Suprapubic skin (tissue), 4 donors: Measurements from ENCODE around the gene LIN7A. TPM values are rescaled to one million over a fixed set of nuclear protein-coding genes. Genes with fewer than 3 reads are reported as not detected.

Source experiments
- DNase-seq, 2 donors: peaks; one replicate each; pipeline ENCODE4 v3.0.0-alpha.2; 2019; ENCODE audit warnings: low spot score in 2 of 2
- H3K27ac ChIP-seq: fragments of 200-600 bp; sonication (generic); one replicate; pipeline ENCODE4 v1.5.1; 2019
- H3K27me3 ChIP-seq: fragments of 200-600 bp; sonication (generic); one replicate; pipeline ENCODE4 v1.5.1; 2019
- H3K36me3 ChIP-seq: fragments of 200-600 bp; sonication (generic); one replicate; pipeline ENCODE4 v1.5.1; 2019
- H3K4me1 ChIP-seq: fragments of 200-600 bp; sonication (generic); one replicate; pipeline ENCODE4 v1.5.1; 2019
- H3K4me3 ChIP-seq: fragments of 200-600 bp; sonication (generic); one replicate; pipeline ENCODE4 v1.5.1; 2019; ENCODE audit warnings: mild to moderate bottlenecking
- H3K9me3 ChIP-seq: fragments of 200-600 bp; sonication (generic); one replicate; pipeline ENCODE4 v1.5.1; 2019
- CTCF ChIP-seq, 2 donors: fragments of 200-600 bp in 1 of 2; fragments of 450-650 bp in 1 of 2; sonication (generic) in 1 of 2; IDR thresholded peaks; one replicate each; pipeline ENCODE4 v1.5.1; 2016 to 2019; ENCODE audit warnings: antibody characterized with exemption in 2 of 2, mild to moderate bottlenecking in 1 of 2, moderate library complexity in 1 of 2
- EP300 ChIP-seq: sonication (generic); formaldehyde crosslinking; IDR thresholded peaks from one replicate; pipeline ENCODE4 v1.6.1; 2017; ENCODE audit warnings: antibody characterized with exemption
- POLR2A ChIP-seq, 2 donors: fragments of 450-650 bp; IDR thresholded peaks; one replicate each; pipeline ENCODE4 v1.6.1; 2017; ENCODE audit warnings: antibody characterized with exemption in 2 of 2, mild to moderate bottlenecking in 2 of 2, moderate library complexity in 2 of 2
- POLR2AphosphoS5 ChIP-seq, 3 donors: sonication (generic); formaldehyde crosslinking; IDR thresholded peaks; one replicate each; pipeline ENCODE4 v1.6.1; 2017; ENCODE audit warnings: antibody characterized with exemption in 3 of 3
- WGBS: methylation state at CpG from one replicate; pipeline ENCODE4 v1.1.5; 2018; 5-methylcytosine and 5-hydroxymethylcytosine counted together
- total RNA-seq, 4 donors: library from RNA; depleted of rRNA; stranded (reverse); fragments of >200 nt; gene quantifications; one replicate each; pipeline ENCODE4 v1.1.0, GENCODE V29; 2016

The LIN7A gene
- total RNA-seq, 4 donors from 2014 or later, result 0.30 to 2.6 (median 0.81) TPM

DNA sequence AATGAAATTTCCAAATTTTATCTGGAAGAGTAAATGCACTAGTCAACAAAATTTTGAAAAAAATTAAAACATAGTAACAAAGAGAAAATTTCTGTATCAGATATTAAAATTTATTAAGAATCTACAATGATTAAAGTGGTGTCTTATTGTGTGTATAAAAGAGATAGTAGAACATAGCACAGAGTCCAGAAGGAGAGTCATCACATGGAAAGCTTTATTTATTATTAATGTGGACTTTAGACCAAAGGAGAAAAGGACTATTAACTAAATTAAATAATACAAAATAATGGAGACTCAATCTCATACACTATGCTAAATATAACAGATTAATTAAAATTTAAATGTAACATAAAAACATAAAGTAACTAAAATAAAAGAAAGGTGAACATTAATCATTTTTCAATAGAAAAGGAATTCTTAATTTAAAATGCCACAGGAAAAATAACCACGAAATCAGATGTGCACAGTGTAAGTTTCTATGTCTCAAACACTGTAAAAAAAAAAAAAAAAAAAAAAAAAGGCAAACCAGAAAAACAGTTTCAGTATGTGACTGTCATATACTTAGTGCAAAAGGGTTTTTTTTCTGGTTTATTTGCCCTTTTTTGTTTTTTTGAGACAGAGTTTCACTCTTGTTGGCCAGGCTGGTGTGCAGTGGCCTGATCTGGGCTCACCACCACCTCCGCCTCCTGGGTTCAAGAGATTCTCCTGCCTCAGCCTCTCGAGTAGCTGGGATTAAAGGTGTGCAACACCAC is 125.6 kb downstream of the LIN7A start:
- Histone ChIP-seq H3K27ac (no peak overlapping the region), H3K4me3 (no peak overlapping the region), H3K27me3 (no peaks in the 10 kb centered on the region), H3K9me3 (no peaks in the 10 kb centered on the region), H3K4me1 (no peaks in the 10 kb centered on the region), H3K36me3 (no peaks in the 10 kb centered on the region)
- DNase-seq, result no peak
- WGBS, result 86% methylated on average over 3 of the region's 3 CpGs
- TF ChIP-seq EP300 (no peak), POLR2AphosphoS5 (IDR thresholded peaks at IDR 0.05) (no peak), CTCF (IDR thresholded peaks at IDR 0.05) (no peak), POLR2A (IDR thresholded peaks at IDR 0.05) (no peak)

- TF ChIP-seq EP300 (no peak), POLR2A (IDR thresholded peaks at IDR 0.05) (no peak), CTCF (IDR thresholded peaks at IDR 0.05) (no peak), POLR2AphosphoS5 (IDR thresholded peaks at IDR 0.05) (no peak)
- Histone ChIP-seq H3K36me3 (no peaks in the 10 kb centered on the region), H3K4me3 (no peak overlapping the region), H3K27ac (no peak overlapping the region), H3K9me3 (no peaks in the 10 kb centered on the region), H3K4me1 (no peaks in the 10 kb centered on the region), H3K27me3 (no peaks in the 10 kb centered on the region)
- WGBS, result 46% methylated on average over 1 of the region's 1 CpG
- no peak for DNase-seq
These were observed 126.9 kb downstream of the LIN7A start for GRCh38 chr12:80810874-80811273.

DNA sequence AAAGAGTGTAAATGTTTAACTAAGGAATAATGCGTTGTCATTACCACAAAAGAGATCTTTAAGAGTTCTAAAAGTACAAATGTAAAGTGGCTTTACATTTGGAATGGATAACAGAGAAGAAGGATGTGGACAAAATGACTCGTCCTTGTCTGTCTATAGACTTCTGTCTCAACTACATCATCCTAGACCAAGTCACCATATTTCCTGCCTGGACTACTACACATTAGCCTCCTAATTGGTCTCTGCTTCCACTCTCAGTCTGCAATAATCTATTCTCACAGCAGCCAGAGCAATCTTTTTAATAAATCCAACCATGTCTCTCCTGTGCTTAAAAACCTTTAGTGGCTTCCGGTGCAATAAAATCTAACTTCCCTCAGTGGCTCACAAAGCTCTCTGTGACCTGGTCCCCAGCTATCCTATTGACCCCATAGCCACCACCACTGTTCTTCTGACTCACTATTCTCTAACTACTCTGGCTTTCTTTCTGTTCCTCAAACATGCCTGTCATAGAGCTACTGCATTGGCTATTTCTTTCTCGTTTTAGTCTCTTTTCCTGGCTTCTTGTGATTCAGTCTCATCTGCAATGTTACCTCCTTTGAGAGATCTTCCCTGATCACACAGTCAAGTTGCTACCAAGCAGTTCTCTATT is 130.0 kb downstream of the LIN7A start:
- H3K27me3 ChIP-seq, result no peaks in the 10 kb centered on the region
- no peaks in the 10 kb centered on the region for H3K4me1 ChIP-seq
- TF ChIP-seq EP300 (no peak), POLR2AphosphoS5 (IDR thresholded peaks at IDR 0.05) (no peak), CTCF (IDR thresholded peaks at IDR 0.05) (no peak), POLR2A (IDR thresholded peaks at IDR 0.05) (no peak)
- no peaks in the 10 kb centered on the region for H3K36me3 ChIP-seq
- no peak overlapping the region for H3K27ac ChIP-seq
- DNase-seq, result no peak
- 87% methylated on average over 4 of the region's 4 CpGs for WGBS
- no peaks in the 10 kb centered on the region for H3K9me3 ChIP-seq
- no peak overlapping the region for H3K4me3 ChIP-seq

GRCh38 chr12:80805106-80805505 is 132.6 kb downstream of the LIN7A start:
- no peaks in the 10 kb centered on the region for H3K27me3 ChIP-seq
- H3K4me3 ChIP-seq, result no peak overlapping the region
- H3K27ac ChIP-seq, result no peak overlapping the region

DNA sequence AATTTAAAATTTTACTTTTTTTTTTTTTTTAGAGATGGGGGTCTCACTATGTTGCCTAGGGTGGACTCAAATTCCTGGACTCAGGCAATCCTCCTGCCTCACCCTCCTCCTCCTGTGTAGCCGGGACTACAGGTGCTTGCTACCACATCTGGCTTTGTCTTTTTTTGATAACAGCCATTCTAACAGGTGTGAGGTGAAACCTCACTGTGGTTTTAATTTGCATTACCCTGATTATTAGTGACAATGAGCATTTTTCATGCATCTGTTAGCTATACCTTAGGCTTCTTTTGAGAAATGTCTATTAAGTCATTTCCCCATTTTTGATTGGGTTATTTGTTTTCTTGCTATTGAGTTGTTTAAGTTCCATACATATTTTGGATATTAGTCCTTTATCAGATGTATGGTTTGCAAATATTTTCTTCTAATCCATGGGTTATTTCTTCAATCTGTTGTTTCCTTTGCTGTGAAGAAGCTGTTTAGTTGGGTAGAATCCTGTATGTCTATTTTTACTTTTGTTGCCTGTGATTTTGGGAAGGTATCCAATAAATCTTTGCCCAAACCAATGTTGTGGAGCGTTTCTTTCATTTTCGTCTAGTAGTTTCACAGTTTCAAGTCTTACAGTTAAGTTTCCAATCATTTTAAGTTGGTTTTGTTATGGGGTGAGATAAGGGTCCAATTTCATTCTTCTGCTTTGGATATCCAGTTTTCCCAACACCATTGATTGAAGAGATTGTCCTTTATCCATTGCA is 134.9 kb downstream of the LIN7A start:
- H3K36me3 ChIP-seq, result no peaks in the 10 kb centered on the region
- DNase-seq, result no peak
- TF ChIP-seq POLR2AphosphoS5 (IDR thresholded peaks at IDR 0.05) (no peak), POLR2A (IDR thresholded peaks at IDR 0.05) (no peak), CTCF (IDR thresholded peaks at IDR 0.05) (no peak)
- WGBS, result 52% methylated on average over 3 of the region's 3 CpGs
- no peak overlapping the region for H3K27ac ChIP-seq
- no peaks in the 10 kb centered on the region for H3K4me1 ChIP-seq
- no peak overlapping the region for H3K4me3 ChIP-seq
- no peaks in the 10 kb centered on the region for H3K9me3 ChIP-seq
- H3K27me3 ChIP-seq, result no peaks in the 10 kb centered on the region

More at GRCh38 chr12:80805106-80805505, 132.6 kb downstream of the LIN7A start:
- H3K36me3 ChIP-seq, result no peaks in the 10 kb centered on the region
- 91% methylated on average over 4 of the region's 4 CpGs for WGBS
- no peak for DNase-seq
- no peaks in the 10 kb centered on the region for H3K9me3 ChIP-seq
- no peaks in the 10 kb centered on the region for H3K4me1 ChIP-seq
- TF ChIP-seq POLR2AphosphoS5 (IDR thresholded peaks at IDR 0.05), result no peak
